Measurements from ENCODE around the gene MID2. TPM values are rescaled to one million over a fixed set of nuclear protein-coding genes. Genes with fewer than 3 reads are reported as not detected.
A peak's percentile ranks its signal among the peaks of the same experiment; 100 is the strongest.
"Not testable (repeated sequence)": the region's sequence is repeated elsewhere in the genome, so short reads cannot be mapped to it uniquely, and the experiment has no call there.

MID2 gene
- total RNA-seq, 1 donor from 2014 or later, result 5.1 TPM

DNA sequence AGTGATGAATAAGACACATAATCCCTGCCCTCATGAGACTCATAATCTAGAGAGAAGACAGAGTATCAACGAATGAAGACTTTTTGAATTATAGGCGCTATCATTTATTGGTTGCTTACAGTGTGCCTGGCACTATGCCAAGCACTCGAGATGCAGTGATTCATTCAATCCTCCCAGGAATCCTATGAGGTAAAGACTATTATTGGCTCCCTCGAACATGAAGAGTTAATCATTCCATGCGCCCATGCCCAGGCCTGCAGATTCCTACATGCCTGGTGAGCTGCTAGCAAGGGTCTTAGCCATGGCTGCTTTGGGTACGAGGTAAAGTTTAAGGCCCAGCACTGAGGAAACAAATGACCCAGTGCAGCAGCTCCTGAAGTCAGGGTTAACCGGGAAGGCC lies 109.5 kb downstream of the MID2 start:
- TF ChIP-seq, protein P1, sequence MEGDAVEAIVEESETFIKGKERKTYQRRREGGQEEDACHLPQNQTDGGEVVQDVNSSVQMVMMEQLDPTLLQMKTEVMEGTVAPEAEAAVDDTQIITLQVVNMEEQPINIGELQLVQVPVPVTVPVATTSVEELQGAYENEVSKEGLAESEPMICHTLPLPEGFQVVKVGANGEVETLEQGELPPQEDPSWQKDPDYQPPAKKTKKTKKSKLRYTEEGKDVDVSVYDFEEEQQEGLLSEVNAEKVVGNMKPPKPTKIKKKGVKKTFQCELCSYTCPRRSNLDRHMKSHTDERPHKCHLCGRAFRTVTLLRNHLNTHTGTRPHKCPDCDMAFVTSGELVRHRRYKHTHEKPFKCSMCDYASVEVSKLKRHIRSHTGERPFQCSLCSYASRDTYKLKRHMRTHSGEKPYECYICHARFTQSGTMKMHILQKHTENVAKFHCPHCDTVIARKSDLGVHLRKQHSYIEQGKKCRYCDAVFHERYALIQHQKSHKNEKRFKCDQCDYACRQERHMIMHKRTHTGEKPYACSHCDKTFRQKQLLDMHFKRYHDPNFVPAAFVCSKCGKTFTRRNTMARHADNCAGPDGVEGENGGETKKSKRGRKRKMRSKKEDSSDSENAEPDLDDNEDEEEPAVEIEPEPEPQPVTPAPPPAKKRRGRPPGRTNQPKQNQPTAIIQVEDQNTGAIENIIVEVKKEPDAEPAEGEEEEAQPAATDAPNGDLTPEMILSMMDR (conservative IDR thresholded peaks at IDR 0.05), result no peak
- H3K4me3 Mint-ChIP-seq, result no peak overlapping the region
- DNase-seq (ENCODE audit: low read depth, low spot score), result no peak
- H3K4me1 Mint-ChIP-seq, result no peaks in the 10 kb centered on the region
- H3K36me3 Mint-ChIP-seq (ENCODE audit: low read depth), result no peaks in the 10 kb centered on the region
- H3K27me3 Mint-ChIP-seq (ENCODE audit: low read depth), result peaks cover 33% of the 10 kb centered on the region
- H3K27ac Mint-ChIP-seq (ENCODE audit: unreplicated experiment), result no peak overlapping the region
- peaks cover 12% of the 10 kb centered on the region for H3K9me3 Mint-ChIP-seq

DNA sequence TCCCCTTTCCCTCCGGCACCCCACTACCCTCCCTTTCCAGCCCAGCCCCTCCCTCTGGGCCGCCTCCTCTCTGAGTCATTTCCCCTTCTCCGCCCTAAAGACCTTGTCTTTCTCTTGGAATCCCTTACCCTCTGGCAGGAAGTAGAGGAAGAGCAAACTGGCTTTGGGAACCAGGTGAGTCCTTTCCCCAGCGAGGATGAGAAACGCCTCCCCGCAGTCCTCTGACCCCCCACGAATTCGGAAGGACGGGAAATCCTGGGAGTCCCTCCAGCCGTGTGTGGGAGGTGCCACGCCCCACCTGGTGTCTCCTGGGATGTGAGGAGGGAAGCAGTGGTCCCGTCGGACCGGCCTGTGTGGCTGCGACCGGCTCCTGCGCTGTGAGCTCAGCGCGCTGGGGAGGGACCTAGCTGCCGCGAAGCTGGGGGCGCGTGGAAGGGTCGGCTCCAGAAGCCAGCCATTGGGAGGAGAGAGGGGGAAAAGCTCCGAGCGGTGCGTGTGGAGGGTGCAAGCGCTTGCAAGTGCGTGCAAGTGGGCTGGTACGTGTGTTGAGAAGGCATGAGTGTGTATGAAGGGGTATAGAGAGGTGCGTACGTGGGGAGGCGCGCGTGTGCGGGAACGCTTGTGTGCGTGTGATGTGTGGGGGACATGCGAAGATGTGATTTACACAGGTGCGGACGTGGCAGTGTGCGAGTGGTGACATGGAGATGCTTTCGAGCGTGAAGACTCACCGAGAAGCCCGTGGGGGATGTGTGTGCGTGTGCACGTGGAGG lies 110.2 kb downstream of the MID2 start:
- no peaks in the 10 kb centered on the region for H3K4me1 Mint-ChIP-seq
- peak overlapping the region; percentile 78 for H3K27ac Mint-ChIP-seq (ENCODE audit: unreplicated experiment)
- H3K4me3 Mint-ChIP-seq, result peak overlapping the region; percentile 58
- TF ChIP-seq, protein P1 (conservative IDR thresholded peaks at IDR 0.05), result no peak
- H3K27me3 Mint-ChIP-seq (ENCODE audit: low read depth), result peaks cover 33% of the 10 kb centered on the region
- no peak for DNase-seq (ENCODE audit: low read depth, low spot score)
- H3K36me3 Mint-ChIP-seq (ENCODE audit: low read depth), result no peaks in the 10 kb centered on the region
- peaks cover 14% of the 10 kb centered on the region for H3K9me3 Mint-ChIP-seq

DNA sequence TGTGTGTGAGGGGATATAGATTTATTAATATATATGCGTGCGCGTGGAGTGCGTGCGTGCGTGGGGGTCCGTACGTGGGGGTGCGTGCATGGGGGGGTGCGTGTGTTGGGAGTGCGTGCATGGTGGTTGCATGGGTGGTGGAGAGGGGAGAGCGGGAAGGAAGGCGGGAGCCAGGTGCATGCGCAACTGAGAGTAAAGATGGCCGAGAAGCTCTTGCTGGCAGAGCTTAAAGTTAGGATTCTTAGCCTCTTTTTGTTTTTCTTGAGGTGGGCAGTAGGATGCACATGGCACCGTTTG lies 110.7 kb downstream of the MID2 start:
- peaks cover 33% of the 10 kb centered on the region for H3K27me3 Mint-ChIP-seq (ENCODE audit: low read depth)
- H3K4me3 Mint-ChIP-seq, result peak overlapping the region; percentile 58
- H3K27ac Mint-ChIP-seq (ENCODE audit: unreplicated experiment), result peak overlapping the region; percentile 78
- TF ChIP-seq, protein P1 (conservative IDR thresholded peaks at IDR 0.05), result no peak
- H3K9me3 Mint-ChIP-seq, result peaks cover 15% of the 10 kb centered on the region
- H3K4me1 Mint-ChIP-seq, result no peaks in the 10 kb centered on the region
- no peak for DNase-seq (ENCODE audit: low read depth, low spot score)
- no peaks in the 10 kb centered on the region for H3K36me3 Mint-ChIP-seq (ENCODE audit: low read depth)

DNA sequence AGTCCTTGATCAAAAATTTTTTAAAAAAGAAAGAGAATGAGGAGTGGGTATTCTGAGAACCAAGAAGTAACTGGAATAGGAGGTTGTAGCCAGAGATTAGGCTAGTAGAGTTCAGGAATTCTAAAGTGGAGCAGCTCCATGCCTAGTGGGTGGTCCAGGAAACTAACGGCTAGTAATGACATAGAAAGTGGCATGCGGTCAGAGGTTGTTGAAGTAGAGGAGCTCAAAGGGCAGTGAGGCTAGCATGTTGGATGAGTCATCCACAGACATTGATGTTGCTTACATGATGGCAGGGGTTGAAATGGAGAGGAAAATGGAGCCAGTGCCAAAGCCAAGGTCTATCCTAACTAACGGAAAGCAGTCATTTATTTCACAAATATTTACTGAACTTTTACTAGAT lies 114.4 kb downstream of the MID2 start:
- DNase-seq (ENCODE audit: low read depth, low spot score), result no peak
- Mint-ChIP-seq H3K27ac (ENCODE audit: unreplicated experiment) (no peak overlapping the region), H3K9me3 (peaks cover 11% of the 10 kb centered on the region), H3K27me3 (ENCODE audit: low read depth) (peaks cover 22% of the 10 kb centered on the region), H3K4me1 (no peaks in the 10 kb centered on the region), H3K36me3 (ENCODE audit: low read depth) (no peaks in the 10 kb centered on the region), H3K4me3 (no peak overlapping the region)
- TF ChIP-seq, protein P1 (conservative IDR thresholded peaks at IDR 0.05), result no peak

DNA sequence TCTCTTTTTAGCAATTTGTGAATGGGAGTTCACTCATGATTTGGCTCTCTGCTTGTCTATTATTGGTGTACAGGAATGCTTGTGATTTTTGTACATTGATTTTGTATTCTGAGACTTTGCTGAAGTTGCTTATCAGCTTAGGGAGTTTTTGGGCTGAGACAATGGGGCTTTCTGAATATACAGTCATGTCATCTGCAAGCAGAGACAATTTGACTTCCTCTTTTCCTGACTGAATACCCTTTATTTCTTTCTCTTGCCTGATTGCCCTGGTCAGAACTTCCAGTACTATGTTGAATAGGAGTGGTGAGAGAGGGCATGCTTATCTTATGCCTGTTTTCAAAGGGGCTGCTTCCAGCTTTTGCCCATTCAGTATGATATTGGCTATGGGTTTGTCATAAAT lies 129.7 kb downstream of the MID2 start:
- H3K4me3 Mint-ChIP-seq; H3K27ac Mint-ChIP-seq (ENCODE audit: unreplicated experiment); H3K4me1 Mint-ChIP-seq; H3K27me3 Mint-ChIP-seq (ENCODE audit: low read depth); DNase-seq (ENCODE audit: low read depth, low spot score); H3K36me3 Mint-ChIP-seq (ENCODE audit: low read depth): not testable (repeated sequence)
- H3K9me3 Mint-ChIP-seq, result peaks cover 12% of the 10 kb centered on the region

DNA sequence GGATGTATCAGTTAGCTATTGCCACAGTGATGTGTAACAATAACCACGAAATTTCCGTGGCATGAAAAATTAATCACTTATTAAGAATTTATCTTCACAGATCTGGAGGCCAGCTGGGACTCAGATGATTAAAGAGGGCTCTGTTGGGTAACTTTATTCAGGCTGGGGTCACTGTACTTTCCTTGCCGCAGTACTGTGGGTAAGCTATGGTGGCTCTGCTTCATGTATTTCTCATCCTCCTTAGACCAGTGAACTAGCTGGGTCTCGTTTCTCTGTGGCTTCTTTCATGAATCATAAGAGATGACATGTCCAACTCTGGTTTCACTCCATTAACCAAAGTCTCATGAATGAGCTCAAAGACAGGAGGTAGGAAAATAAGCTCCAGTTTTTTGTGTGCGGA lies 143.0 kb downstream of the MID2 start:
- TF ChIP-seq, protein P1 (conservative IDR thresholded peaks at IDR 0.05), result no peak
- peaks cover 13% of the 10 kb centered on the region for H3K9me3 Mint-ChIP-seq
- no peak overlapping the region for H3K27ac Mint-ChIP-seq (ENCODE audit: unreplicated experiment)
- H3K4me3 Mint-ChIP-seq, result no peak overlapping the region
- no peak for DNase-seq (ENCODE audit: low read depth, low spot score)
- H3K27me3 Mint-ChIP-seq (ENCODE audit: low read depth), result no peaks in the 10 kb centered on the region
- no peaks in the 10 kb centered on the region for H3K4me1 Mint-ChIP-seq
- no peaks in the 10 kb centered on the region for H3K36me3 Mint-ChIP-seq (ENCODE audit: low read depth)
